GM23338 (cell line): Measurements from ENCODE around the gene ABHD14A. TPM values are rescaled to one million over a fixed set of nuclear protein-coding genes. Genes with fewer than 3 reads are reported as not detected.

Experiments used
- ATAC-seq: fragments of 200-7000 bp; cut with Tn5 transposase; 3 replicates; pipeline ENCODE4 v1.9.1; 2020
- DNase-seq: peaks from one replicate; pipeline ENCODE4 v3.0.0-alpha.2; 2015; ENCODE audit warnings: low spot score
- H2AFZ ChIP-seq: fragments of 200-600 bp; sonication (generic); 2 replicates; pipeline ENCODE4 v1.8.0; 2016; ENCODE audit warnings: antibody characterized with exemption, mild to moderate bottlenecking, moderate library complexity
- H3F3A ChIP-seq: fragments of 200-600 bp; sonication (generic); replicated peaks from 2 replicates; pipeline ENCODE4 v1.8.0; 2017; ENCODE audit warnings: antibody characterized with exemption, mixed run types, low read depth
- H3K27ac ChIP-seq: fragments of 200-600 bp; sonication (generic); 2 replicates; pipeline ENCODE4 v1.6.1; 2016; ENCODE audit warnings: low read depth
- H3K27me3 ChIP-seq: fragments of 200-600 bp; sonication (generic); 2 replicates; pipeline ENCODE4 v1.8.0; 2016; ENCODE audit warnings: mild to moderate bottlenecking, mixed run types, moderate library complexity; ENCODE audit not compliant: insufficient read depth
- H3K36me3 ChIP-seq: fragments of 200-600 bp; sonication (generic); 2 replicates; pipeline ENCODE4 v1.8.0; 2016; ENCODE audit warnings: mild to moderate bottlenecking; ENCODE audit not compliant: insufficient read depth
- H3K4me1 ChIP-seq: fragments of 200-600 bp; sonication (generic); 2 replicates; pipeline ENCODE4 v1.8.0; 2016; ENCODE audit warnings: mild to moderate bottlenecking, moderate library complexity; ENCODE audit not compliant: insufficient read depth
- H3K4me2 ChIP-seq: fragments of 200-600 bp; sonication (generic); 2 replicates; pipeline ENCODE4 v1.7.1; 2017; ENCODE audit warnings: mixed run types
- H3K4me3 ChIP-seq: fragments of 200-600 bp; sonication (generic); 2 replicates; pipeline ENCODE4 v1.6.1; 2016; ENCODE audit warnings: mixed run types
- H3K79me2 ChIP-seq: fragments of 200-600 bp; sonication (generic); replicated peaks from 2 replicates; pipeline ENCODE4 v1.8.0; 2017; ENCODE audit warnings: mild to moderate bottlenecking; ENCODE audit not compliant: insufficient read depth
- H3K9me2 ChIP-seq: fragments of 200-600 bp; sonication (generic); 2 replicates; pipeline ENCODE4 v1.8.0; 2017; ENCODE audit not compliant: insufficient read depth
- H4K20me1 ChIP-seq: fragments of 200-600 bp; sonication (generic); replicated peaks from 2 replicates; pipeline ENCODE4 v1.8.0; 2017; ENCODE audit warnings: mild to moderate bottlenecking; ENCODE audit not compliant: insufficient read depth
- H3K27ac Mint-ChIP-seq: 2 replicates; pipeline ENCODE4 v1.8.0; 2020; ENCODE audit warnings: inconsistent platforms, mild to moderate bottlenecking, moderate library complexity, mixed read lengths
- H3K27me3 Mint-ChIP-seq: 3 replicates; pipeline ENCODE4 v1.8.0; 2022; ENCODE audit warnings: low read depth, mild to moderate bottlenecking, moderate library complexity, mixed read lengths, inconsistent platforms; ENCODE audit not compliant: insufficient read depth, poor library complexity
- H3K36me3 Mint-ChIP-seq: 3 replicates; pipeline ENCODE4 v1.8.0; 2021; ENCODE audit warnings: low read depth, mild to moderate bottlenecking, inconsistent platforms, moderate library complexity, mixed read lengths
- H3K4me1 Mint-ChIP-seq: 3 replicates; pipeline ENCODE4 v1.8.0; 2020; ENCODE audit warnings: mild to moderate bottlenecking, inconsistent platforms, mixed read lengths
- H3K4me3 Mint-ChIP-seq: 3 replicates; pipeline ENCODE4 v1.8.0; 2021; ENCODE audit warnings: moderate library complexity, mild to moderate bottlenecking, inconsistent platforms, mixed read lengths
- H3K9me3 Mint-ChIP-seq: 3 replicates; pipeline ENCODE4 v1.8.0; 2020; ENCODE audit warnings: moderate library complexity, mild to moderate bottlenecking, inconsistent platforms, mixed read lengths
- CREB1 ChIP-seq: fragments of 250-450 bp; sonication (Bioruptor Pico); IDR thresholded peaks from 2 replicates; pipeline ENCODE4 v1.5.0; 2020; ENCODE audit warnings: low read depth, mild to moderate bottlenecking, moderate library complexity
- CTCF ChIP-seq, 2 experiments: fragments of 200-600 bp in 1 of 2; sonication (generic) in 1 of 2; conservative IDR thresholded peaks; 2 replicates each; pipeline versions ENCODE4 v1.5.1 to v1.6.1; 2016 to 2017; ENCODE audit warnings: antibody characterized with exemption in 2 of 2, low read depth in 2 of 2, mild to moderate bottlenecking in 2 of 2, moderate library complexity in 1 of 2
- ETS1 ChIP-seq: IDR thresholded peaks from 2 replicates; pipeline ENCODE4 v1.6.1; 2016; ENCODE audit warnings: antibody characterized with exemption
- EZH2 ChIP-seq: fragments of 200-600 bp; sonication (generic); IDR thresholded peaks from one replicate; pipeline ENCODE4 v1.8.0; 2017; ENCODE audit warnings: antibody characterized with exemption, mild to moderate bottlenecking, low read depth; ENCODE audit not compliant: unreplicated experiment
- EZH2phosphoT487 ChIP-seq: fragments of 200-600 bp; sonication (generic); IDR thresholded peaks from one replicate; pipeline ENCODE4 v1.8.1; 2018; ENCODE audit warnings: antibody characterized with exemption; ENCODE audit not compliant: unreplicated experiment
- JUNB ChIP-seq: IDR thresholded peaks from one replicate; pipeline ENCODE4 v1.6.1; 2016; ENCODE audit warnings: antibody characterized with exemption; ENCODE audit not compliant: unreplicated experiment
- NANOG ChIP-seq: IDR thresholded peaks from 2 replicates; pipeline ENCODE4 v1.6.1; 2016; ENCODE audit warnings: antibody characterized with exemption, borderline replicate concordance
- POLR2AphosphoS5 ChIP-seq: IDR thresholded peaks from 2 replicates; pipeline ENCODE4 v1.6.1; 2016; ENCODE audit warnings: antibody characterized with exemption, low read depth
- REST ChIP-seq: IDR thresholded peaks from one replicate; pipeline ENCODE4 v1.6.1; 2018; ENCODE audit warnings: antibody characterized with exemption; ENCODE audit not compliant: unreplicated experiment
- STAT1 ChIP-seq: IDR thresholded peaks from one replicate; pipeline ENCODE4 v1.6.1; 2016; ENCODE audit warnings: antibody characterized with exemption; ENCODE audit not compliant: unreplicated experiment
- ZNF114 ChIP-seq: fragments of 250-450 bp; sonication (Bioruptor Pico); IDR thresholded peaks from 2 replicates; pipeline ENCODE4 v1.5.0; 2020; ENCODE audit warnings: mild to moderate bottlenecking, moderate library complexity
- ZNF331 ChIP-seq: fragments of 250-450 bp; sonication (Bioruptor Pico); IDR thresholded peaks from 2 replicates; pipeline ENCODE4 v1.5.0; 2020; ENCODE audit warnings: low read depth, mild to moderate bottlenecking, moderate library complexity
- ZNF462 ChIP-seq: fragments of 250-450 bp; sonication (Bioruptor Pico); IDR thresholded peaks from 2 replicates; pipeline ENCODE4 v1.5.0; 2020; ENCODE audit warnings: mild to moderate bottlenecking, moderate library complexity
- polyA plus RNA-seq: library from polyadenylated mRNA; unstranded; fragments of >200 nt; fragmentation: Nextera tagmentation; extraction: Ambion mirVana; gene quantifications from 2 replicates; pipeline ENCODE4 v1.2.1, GENCODE V29; 2016
- total RNA-seq: library from RNA; depleted of rRNA; stranded (reverse); fragments of >200 nt; shearing (Covaris generic); gene quantifications from 2 replicates; pipeline ENCODE4 v1.2.3, GENCODE V29; 2014

ABHD14A gene
- total and polyA plus RNA-seq, 2 experiments from 2014 or later = 7.8 to 12.7 TPM

GRCh38 chr3:51954105-51954504 is 20.8 kb upstream of the ABHD14A start:
- Histone ChIP-seq H3K36me3 (no peaks in the 10 kb centered on the region), H3K4me1 (no peaks in the 10 kb centered on the region; the same call in 1 of the 2 replicates), H3K4me3 (no peak overlapping the region), H3K9me2 (no peaks in the 10 kb centered on the region), H3K27ac (no peak overlapping the region), H2AFZ (no peak overlapping the region), H3K27me3 (peaks cover 60% of the 10 kb centered on the region), H4K20me1 (no peaks in the 10 kb centered on the region; the same call in 1 of the 2 replicates), H3K79me2 (no peaks in the 10 kb centered on the region), H3F3A (0 out of 2 replicates have a peak, but pooled peaks cover 5% of the 10 kb centered on the region), H3K4me2 (no peak overlapping the region)
- H3K36me3 Mint-ChIP-seq = peaks cover 3% of the 10 kb centered on the region; the same call in 1 of the 3 replicates
- DNase-seq (no peak), ATAC-seq (no peak)
- no peak overlapping the region for H3K27ac Mint-ChIP-seq
- peaks cover 48% of the 10 kb centered on the region for H3K27me3 Mint-ChIP-seq
- peaks cover 2% of the 10 kb centered on the region; the same call in 2 of the 3 replicates for H3K4me1 Mint-ChIP-seq
- TF ChIP-seq NANOG (no peak), JUNB (no peak), ZNF331 (CRISPR knock-in tag) (no peak), ETS1 (no peak), EZH2 (no peak), ZNF462 (CRISPR knock-in tag) (no peak), CREB1 (CRISPR knock-in tag) (no peak), EZH2phosphoT487 (no peak), CTCF (conservative IDR thresholded peaks at IDR 0.05; ENCODE audit: low read depth in 2 of 2) (no peak), ZNF114 (CRISPR knock-in tag) (no peak), POLR2AphosphoS5 (no peak), REST (no peak), STAT1 (no peak)
- no peak overlapping the region; the same call in 2 of the 3 replicates for H3K4me3 Mint-ChIP-seq
- H3K9me3 Mint-ChIP-seq = no peaks in the 10 kb centered on the region
